HepG2 (cell line): ENCODE data around the gene PPP4R3A. TPM values are rescaled to one million over a fixed set of nuclear protein-coding genes. Genes with fewer than 3 reads are reported as not detected.

Experiments used
- ARID3A ChIP-seq: IDR thresholded peaks from 2 replicates; pipeline ENCODE4 v1.6.1; 2012; ENCODE audit warnings: low read depth, low read length, improper control_type of control experiment
- ATF3 ChIP-seq: sonication (generic); formaldehyde crosslinking; IDR thresholded peaks from 2 replicates; pipeline ENCODE4 v1.4.0; 2020; ENCODE audit warnings: missing genetic modification reagents
- CHD2 ChIP-seq: IDR thresholded peaks from 2 replicates; pipeline ENCODE4 v1.6.1; 2011; ENCODE audit warnings: low read depth, low read length, improper control_type of control experiment
- DMTF1 ChIP-seq: sonication (generic); formaldehyde crosslinking; IDR thresholded peaks from 2 replicates; pipeline ENCODE4 v1.4.0; 2020; ENCODE audit warnings: mild to moderate bottlenecking, missing genetic modification reagents
- ELF3 ChIP-seq: IDR thresholded peaks from 2 replicates; pipeline ENCODE4 v1.6.1; 2016; ENCODE audit warnings: missing genetic modification reagents, missing compliant biosample characterization
- FOXC1 ChIP-seq: sonication (generic); formaldehyde crosslinking; IDR thresholded peaks from 2 replicates; pipeline ENCODE4 v1.8.0; 2022; ENCODE audit warnings: mild to moderate bottlenecking, missing genetic modification reagents, borderline replicate concordance
- FOXK2 ChIP-seq: fragments of 450-650 bp; IDR thresholded peaks from 2 replicates; pipeline ENCODE4 v1.6.1; 2016
- HMG20A ChIP-seq: IDR thresholded peaks from 2 replicates; pipeline ENCODE4 v1.6.1; 2016; ENCODE audit warnings: borderline replicate concordance
- HNF4G ChIP-seq, 2 experiments: sonication (generic) in 1 of 2; formaldehyde crosslinking in 1 of 2; IDR thresholded peaks; 2 replicates each; pipeline versions ENCODE4 v1.4.0 to v1.6.1; 2011 to 2020; ENCODE audit warnings: borderline replicate concordance in 2 of 2, low read depth in 2 of 2, mild to moderate bottlenecking in 2 of 2, low read length in 1 of 2, missing genetic modification reagents in 1 of 2, moderate library complexity in 1 of 2
- SP140L ChIP-seq: sonication (generic); formaldehyde crosslinking; IDR thresholded peaks from 2 replicates; pipeline ENCODE4 v1.4.0; 2020; ENCODE audit warnings: missing genetic modification reagents, borderline replicate concordance
- THAP11 ChIP-seq: IDR thresholded peaks from 2 replicates; pipeline ENCODE4 v1.6.1; 2016; ENCODE audit warnings: missing biosample characterization, missing genetic modification reagents
- WIZ ChIP-seq: sonication (generic); formaldehyde crosslinking; IDR thresholded peaks from 2 replicates; pipeline ENCODE4 v1.5.1; 2020; ENCODE audit warnings: mild to moderate bottlenecking, missing genetic modification reagents
- ZBTB1 ChIP-seq: sonication (generic); formaldehyde crosslinking; IDR thresholded peaks from 2 replicates; pipeline ENCODE4 v1.4.0; 2020; ENCODE audit warnings: missing genetic modification reagents, borderline replicate concordance
- ZBTB49 ChIP-seq: sonication (generic); formaldehyde crosslinking; IDR thresholded peaks from 2 replicates; pipeline ENCODE4 v1.4.0; 2020; ENCODE audit warnings: missing genetic modification reagents, borderline replicate concordance
- ZFP91 ChIP-seq: sonication (generic); formaldehyde crosslinking; IDR thresholded peaks from 2 replicates; pipeline ENCODE4 v1.9.0; 2022; ENCODE audit warnings: missing genetic modification reagents, mild to moderate bottlenecking, borderline replicate concordance
- ZNF777 ChIP-seq: sonication (generic); formaldehyde crosslinking; IDR thresholded peaks from 2 replicates; pipeline ENCODE4 v1.4.0; 2020; ENCODE audit warnings: missing genetic modification reagents
- ZSCAN20 ChIP-seq: sonication (generic); formaldehyde crosslinking; IDR thresholded peaks from 2 replicates; pipeline ENCODE4 v1.4.0; 2020; ENCODE audit warnings: missing genetic modification reagents, mild to moderate bottlenecking, borderline replicate concordance
- polyA plus RNA-seq, 8 experiments: library from polyadenylated mRNA; depleted of rRNA in 3 of 8; stranded (reverse) in 7 of 8; unstranded in 1 of 8; fragments of >200 nt; fragmentation: Illumina TruSeq in 4 of 8; extraction: Trizol in 4 of 8; gene quantifications; 2 replicates each; pipeline versions ENCODE4 v1.2.1 to v1.2.3, GENCODE V29; 2011 to 2016; ENCODE audit warnings: low read depth in 4 of 8, missing spikeins in 1 of 8, mixed read lengths in 1 of 8; ENCODE audit not compliant: insufficient read depth in 1 of 8
- total RNA-seq, 5 experiments: library from RNA; depleted of rRNA; stranded (reverse); fragments of >200 nt; fragmentation: Illumina TruSeq; extraction: Trizol; gene quantifications; 2 replicates each; pipeline ENCODE4 v1.2.3, GENCODE V29; 2016; ENCODE audit warnings: low read depth in 1 of 5

Gene PPP4R3A
- total and polyA plus RNA-seq, 2 of the 13 experiments (the other 11 are each of a cell fraction or from before 2014, with no cell fraction given), result 22.5 to 57.4 TPM

GRCh38 chr14:91510171-91511042, at the start of gene PPP4R3A (continued):
- TF ChIP-seq THAP11 (peak; percentile 89), SP140L (no peak), ZFP91 (CRISPR knock-in tag) (peak; percentile 100), FOXK2 (no peak), WIZ (peak; percentile 86), CHD2 (no peak), ZBTB49 (CRISPR knock-in tag) (no peak), HNF4G (IDR thresholded peaks at IDR 0.05; ENCODE audit: borderline replicate concordance, low read depth, low read length) (no peak), HNF4G (CRISPR knock-in tag; IDR thresholded peaks at IDR 0.05; ENCODE audit: borderline replicate concordance, low read depth) (peak; percentile 30; the same call in 1 of the 2 replicates), ZBTB1 (CRISPR knock-in tag) (no peak), ARID3A (no peak; the same call in 1 of the 2 replicates), ATF3 (CRISPR knock-in tag) (peak; percentile 53; the same call in 1 of the 2 replicates), ZSCAN20 (no peak), FOXC1 (peak; percentile 66; the same call in 1 of the 2 replicates), ZNF777 (peak; percentile 94), DMTF1 (0 out of 2 replicates have a peak, but pooled peaks have one; percentile 60), HMG20A (no peak; the same call in 1 of the 2 replicates), ELF3 (CRISPR knock-in tag) (peak; percentile 41)
